ENCODE data around the gene ART3. TPM values are rescaled to one million over a fixed set of nuclear protein-coding genes. Genes with fewer than 3 reads are reported as not detected.

The ART3 gene
- total and polyA plus RNA-seq, 9 of the 15 experiments (the other 6 are each of a cell fraction or from before 2014, with no cell fraction given) = 0.69 to 1.4 (median 1.1) TPM; not detected in 1

- no TSS peak for BruUV-seq (replicated peaks)
- TF ChIP-seq SMAD1 (IDR thresholded peaks at IDR 0.05; ENCODE audit: low read depth, low read length, partially characterized antibody) = no peak
- no peak for TF ChIP-seq SIN3B (IDR thresholded peaks at IDR 0.05; ENCODE audit: low read depth)
- no peak for TF ChIP-seq BRD9 (IDR thresholded peaks at IDR 0.05; ENCODE audit: low read depth, partially characterized antibody)
- no peak for TF ChIP-seq HDAC3 (IDR thresholded peaks at IDR 0.05; ENCODE audit: borderline replicate concordance, partially characterized antibody)
- no peak for TF ChIP-seq PBX2 (CRISPR knock-in tag; IDR thresholded peaks at IDR 0.05; ENCODE audit: low read depth)
- TF ChIP-seq PBX2 (tag; conservative IDR thresholded peaks at IDR 0.05; ENCODE audit: low read depth) = no peak
- no peak for TF ChIP-seq MNT (conservative IDR thresholded peaks at IDR 0.05)
- WGBS (ENCODE audit: insufficient coverage, low coverage, missing lambda C conversion rate) = 23% methylated on average over 2 of the region's 2 CpGs
- ChIA-PET CTCF (ENCODE audit: low intra/inter-chr PET ratio) (no interaction called here), POLR2A (interaction anchor here (0.5 to 0.7 kb wide), 2 partner anchors 45 to 150 kb away, joined by 3 read pairs; no protein-coding TSS in a partner anchor)
- Histone ChIP-seq H3K79me2 (ENCODE audit: control insufficient read depth, insufficient read depth, low read length) (no peaks in the 10 kb centered on the region), H3K27ac (ENCODE audit: extremely low read depth, low read depth, low read length) (no peak overlapping the region), H3K4me2 (ENCODE audit: insufficient read depth, low read length) (no peak overlapping the region), H2AFZ (ENCODE audit: low read depth, low read length) (no peak overlapping the region), H3K4me3 (no peak overlapping the region), H3K4me1 (replicated peaks in 1 of 2; ENCODE audit: control insufficient read depth in 2 of 2, insufficient read depth in 2 of 2, low read length in 2 of 2) (peaks cover 0 to 5% of the 10 kb centered on the region in 2 experiments; a peak in 1 of 5 replicates), H3K27me3 (ENCODE audit: control insufficient read depth in 2 of 2, insufficient read depth in 2 of 2, low read length in 2 of 2) (peaks cover 0 to 2% of the 10 kb centered on the region in 2 experiments; a peak in 1 of 5 replicates), H3K9me3 (replicated peaks; ENCODE audit: control insufficient read depth, insufficient read depth, low read depth, low read length) (no peaks in the 10 kb centered on the region), H3K9me1 (ENCODE audit: control insufficient read depth, insufficient read depth, low read length) (no peaks in the 10 kb centered on the region), H3K36me3 (ENCODE audit: control insufficient read depth, insufficient read depth, low read length) (no peaks in the 10 kb centered on the region), H3K9ac (ENCODE audit: insufficient read depth in 1 of 2, low read depth in 2 of 2, low read length in 2 of 2) (no peak overlapping the region), H4K20me1 (replicated peaks; ENCODE audit: control insufficient read depth, insufficient read depth, low read length) (no peaks in the 10 kb centered on the region)
- no peak for DNase-seq (ENCODE audit: extremely low read depth in 1 of 4, low spot score in 3 of 4)
- in situ Hi-C loops (cut with MboI) = no loop called here
- FAIRE-seq = no peak
- intact Hi-C loops (cut with micrococcal nuclease) = no loop called here
- ATAC-seq = no peak
Measured at GRCh38 chr4:76055016-76055415, 19.5 kb upstream of the ART3 start.
